GM18907 (cell line): ENCODE results near the gene EPHA6.

Source experiments
- ATAC-seq: cut with Tn5 transposase; IDR thresholded peaks from one replicate; pipeline ENCODE4 v1.9.1; 2021; ENCODE audit warnings: mild to moderate bottlenecking, moderate library complexity; ENCODE audit not compliant: unreplicated experiment

The EPHA6 gene

DNA sequence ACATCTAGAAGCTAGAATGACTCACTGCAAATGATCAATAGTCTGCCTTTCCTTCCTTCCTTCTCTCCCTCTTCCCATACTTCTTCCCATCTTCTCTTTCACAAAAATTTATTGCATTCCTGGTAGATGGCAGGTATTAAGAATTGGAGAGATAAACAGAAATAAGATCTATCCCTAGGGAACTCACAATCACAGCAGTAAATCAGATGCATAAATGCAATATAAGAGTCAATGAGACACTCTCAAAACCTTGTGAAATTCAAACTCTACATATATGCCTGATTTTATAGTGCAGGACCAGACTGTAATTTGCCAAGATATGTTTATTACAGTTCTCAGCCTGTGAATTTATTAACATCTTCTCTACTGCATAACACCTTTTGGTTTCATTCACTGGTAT is 871.9 kb downstream of the EPHA6 start:
- ATAC-seq, result no peak

DNA sequence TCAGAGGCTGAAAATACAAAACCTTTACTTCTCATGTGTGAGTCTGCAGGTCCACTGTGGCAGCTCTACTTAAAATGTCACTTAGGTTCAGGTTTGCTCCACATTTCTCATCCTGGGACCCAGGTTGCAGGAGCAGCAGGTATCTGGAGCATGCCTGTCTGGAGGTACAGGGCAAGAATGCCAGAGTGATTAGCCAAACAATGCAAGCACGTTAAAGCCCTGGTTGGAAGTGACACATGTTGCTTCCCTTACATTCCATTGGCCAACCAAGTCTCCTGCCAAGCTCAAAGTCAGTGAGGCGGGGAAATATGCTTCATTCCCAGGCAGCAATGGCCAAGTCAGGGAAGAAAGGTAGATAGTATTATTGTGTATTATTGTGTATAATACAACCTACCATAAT is 873.3 kb downstream of the EPHA6 start:
- ATAC-seq, result no peak

DNA sequence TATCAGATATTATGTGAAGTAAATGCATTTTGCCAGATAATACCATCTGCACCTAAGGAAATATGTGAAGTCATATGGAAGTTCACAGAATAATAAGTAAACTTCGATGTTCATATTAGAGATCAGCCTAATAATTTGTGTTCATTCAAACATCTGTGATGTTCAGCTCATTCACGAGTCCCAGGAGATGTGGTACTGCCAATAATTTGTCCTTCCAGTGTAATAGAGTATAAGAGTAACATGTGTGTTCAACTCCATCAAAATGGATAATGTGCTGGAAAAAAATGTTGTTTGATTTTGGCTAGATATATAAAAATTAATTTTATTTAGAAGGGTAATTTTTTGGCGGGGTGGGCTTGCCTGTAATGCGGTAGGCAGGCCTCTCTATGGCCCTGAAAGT is 874.7 kb downstream of the EPHA6 start:
- ATAC-seq, result no peak

DNA sequence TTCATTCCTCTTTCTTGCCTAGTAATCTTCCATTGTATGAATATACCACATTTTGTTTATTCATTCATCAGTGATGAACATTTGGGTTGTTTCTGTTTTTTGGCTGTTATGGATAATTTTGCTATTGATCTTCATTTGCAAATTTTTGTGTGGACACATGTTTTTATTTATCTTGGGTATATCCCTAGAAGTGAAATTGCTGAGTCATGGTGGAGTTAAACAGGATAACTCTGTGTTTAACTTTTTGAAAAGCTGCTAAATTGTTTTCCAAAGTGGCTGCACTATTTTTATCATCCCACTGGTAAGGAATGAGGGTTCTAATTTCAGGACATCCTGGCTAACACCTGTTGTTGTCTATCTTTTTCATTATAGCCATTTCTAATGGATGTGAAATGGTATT is 875.6 kb downstream of the EPHA6 start:
- no peak for ATAC-seq

DNA sequence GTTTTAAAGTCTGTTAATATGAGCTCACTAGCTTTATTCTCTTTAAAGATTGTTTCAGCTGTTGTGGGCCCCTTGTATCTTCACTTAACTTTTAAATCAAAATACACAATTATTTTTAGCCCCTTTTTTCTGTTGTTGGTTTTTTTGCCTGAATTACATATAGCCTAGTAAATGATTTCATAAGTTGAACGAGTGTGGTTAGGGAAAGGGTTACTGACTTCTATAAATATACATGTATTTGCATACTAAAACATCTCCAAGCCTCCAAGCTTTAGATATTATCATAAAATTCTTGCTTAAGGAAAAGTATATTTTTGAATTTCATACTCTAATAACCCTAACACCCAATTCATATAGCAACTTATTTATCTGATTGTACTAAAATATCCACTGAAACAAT is 877.0 kb downstream of the EPHA6 start:
- peak; percentile 85 for ATAC-seq

DNA sequence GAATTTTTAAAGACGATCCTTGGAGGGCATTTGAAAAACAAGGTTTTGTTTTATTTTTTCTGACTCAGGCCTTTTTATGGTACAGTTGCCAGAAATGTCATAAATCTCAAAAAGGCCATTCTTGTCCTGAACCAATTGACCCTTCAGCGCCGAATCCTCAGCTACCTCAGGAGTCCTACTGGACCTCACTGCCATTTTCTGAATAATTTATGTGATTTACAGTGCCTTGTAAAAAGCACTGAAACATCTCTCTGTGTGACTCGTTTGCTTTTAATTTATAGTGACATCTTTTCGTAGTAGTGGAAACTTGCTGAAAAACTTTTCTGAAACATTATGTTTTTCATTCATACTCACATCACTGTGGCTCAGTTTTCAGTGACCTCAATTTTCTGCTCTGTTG is 878.0 kb downstream of the EPHA6 start:
- ATAC-seq, result no peak

DNA sequence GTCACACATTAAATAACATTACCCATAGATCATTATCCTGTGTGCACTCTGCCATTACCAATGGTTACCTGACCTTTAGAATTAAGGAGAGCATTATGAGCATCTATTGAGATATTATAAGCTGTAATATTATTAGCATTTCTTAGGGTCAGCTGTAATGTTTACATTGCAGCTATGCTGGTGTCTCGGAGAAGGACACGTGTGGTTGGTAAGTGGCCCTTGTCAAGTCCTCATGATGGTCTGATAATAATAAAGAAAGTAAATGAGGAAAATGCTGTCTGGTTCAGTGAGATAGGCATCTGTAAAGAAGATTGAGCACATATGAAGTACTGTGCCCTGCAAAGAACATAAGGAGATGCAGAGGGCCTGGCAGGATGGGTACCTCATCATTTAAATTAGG is 878.4 kb downstream of the EPHA6 start:
- no peak for ATAC-seq

DNA sequence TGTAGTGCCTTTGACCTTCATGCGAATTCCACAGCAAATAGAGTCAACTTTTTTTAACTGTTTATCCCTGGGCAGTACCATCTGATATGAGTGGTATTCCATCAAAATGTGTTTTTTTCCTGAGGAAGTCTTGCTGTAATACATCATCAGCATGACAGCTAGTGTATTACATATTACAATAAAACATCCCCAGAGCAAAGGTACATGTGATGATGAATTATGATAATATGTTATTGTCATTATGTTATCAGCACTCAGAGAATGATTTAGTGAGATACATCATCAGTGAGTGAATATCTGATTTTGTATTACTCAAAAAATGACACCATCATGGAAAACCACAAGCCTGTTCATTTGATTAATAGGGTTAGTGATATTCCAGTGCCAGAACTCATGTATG is 880.5 kb downstream of the EPHA6 start:
- ATAC-seq, result no peak

DNA sequence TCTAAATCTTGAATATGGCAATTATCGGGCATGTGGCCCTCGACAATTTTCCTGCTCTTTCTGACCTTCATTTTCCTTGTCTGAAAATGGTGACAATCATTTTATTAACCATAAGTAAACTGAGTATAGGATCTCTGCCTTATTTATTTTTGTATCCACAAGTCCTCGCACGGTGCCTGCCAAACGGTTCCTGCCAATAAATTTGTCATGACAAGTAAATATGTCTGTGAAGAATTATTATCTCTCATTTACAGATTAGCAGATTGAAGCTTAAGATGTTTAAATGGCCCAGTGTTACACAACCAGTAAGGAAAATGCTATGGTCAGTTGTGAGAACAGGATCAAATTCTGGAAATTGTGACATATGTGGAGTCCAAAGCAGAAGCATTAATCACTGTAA is 884.3 kb downstream of the EPHA6 start:
- ATAC-seq, result no peak

DNA sequence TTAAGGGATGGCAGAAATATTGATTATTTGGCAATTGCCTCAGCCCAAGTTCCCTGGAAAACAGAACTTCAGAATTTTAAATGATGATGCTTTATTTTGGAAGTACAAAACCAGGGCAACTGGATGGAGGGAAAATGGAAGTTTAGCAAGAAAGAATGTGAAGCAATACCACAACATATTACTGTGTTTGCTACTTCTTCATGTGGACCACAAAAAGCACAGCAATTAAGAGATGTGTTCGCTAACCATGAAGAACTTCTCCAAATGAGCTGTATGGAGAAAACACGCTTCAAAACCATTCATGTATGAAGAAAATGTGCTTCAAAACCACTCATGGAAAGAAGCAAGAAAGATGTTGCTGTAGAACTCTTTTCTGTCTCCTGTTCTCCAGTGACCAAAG is 885.5 kb downstream of the EPHA6 start:
- ATAC-seq, result no peak

DNA sequence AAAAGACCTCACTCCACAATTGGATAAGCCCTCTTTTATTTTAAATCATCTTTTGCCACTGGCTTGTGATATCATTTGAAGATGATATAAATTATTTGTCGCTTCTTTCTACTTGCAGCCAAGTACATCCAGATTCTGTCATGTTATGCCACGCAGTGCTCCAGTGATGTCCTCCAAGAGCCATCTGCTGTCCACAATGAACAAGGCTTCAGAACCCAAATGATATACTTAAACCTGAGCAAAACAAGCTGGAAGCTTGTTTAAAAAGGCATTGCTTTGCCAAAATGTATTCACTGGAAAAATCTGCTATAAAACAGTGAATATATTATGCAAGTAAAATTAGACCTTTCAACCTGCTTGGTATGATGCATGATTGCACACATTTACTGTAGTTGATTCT is 891.4 kb downstream of the EPHA6 start:
- ATAC-seq, result no peak

DNA sequence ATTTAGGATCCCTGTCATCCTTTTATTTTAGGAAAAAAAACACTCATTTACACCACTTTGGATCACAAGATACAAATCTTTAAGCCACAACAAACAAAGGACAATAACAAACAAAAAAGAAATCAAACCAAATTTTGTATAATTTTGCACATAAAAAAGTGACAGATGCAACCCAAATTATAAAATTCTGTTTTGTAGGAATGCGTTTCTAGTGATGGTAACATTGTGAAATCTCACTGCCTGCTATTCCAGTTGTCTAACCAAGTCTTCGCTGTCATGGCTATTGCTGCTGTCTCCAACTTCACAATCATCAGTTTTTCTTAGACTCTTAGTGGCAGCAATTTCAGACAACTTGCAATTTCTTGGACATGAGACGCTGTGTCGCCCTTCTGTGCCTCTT is 891.8 kb downstream of the EPHA6 start:
- no peak for ATAC-seq

DNA sequence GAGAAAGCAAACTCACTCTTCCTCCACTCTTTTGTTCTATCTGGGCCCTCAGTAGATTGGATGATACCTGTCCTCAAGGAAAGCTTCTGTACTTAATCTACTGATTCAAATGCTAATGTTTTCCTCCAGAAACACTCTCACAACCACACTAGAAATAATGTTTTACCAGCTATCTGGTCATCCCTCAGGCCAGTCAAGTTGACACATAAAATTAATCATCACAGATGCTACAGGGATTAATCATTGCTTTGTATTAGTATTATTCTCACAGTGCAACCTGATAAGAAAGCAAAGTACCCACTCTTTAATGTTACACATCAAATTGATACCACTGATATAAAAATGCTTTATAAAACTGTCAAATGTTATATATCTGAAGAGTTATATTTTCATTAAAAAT is 897.3 kb downstream of the EPHA6 start:
- ATAC-seq, result no peak

DNA sequence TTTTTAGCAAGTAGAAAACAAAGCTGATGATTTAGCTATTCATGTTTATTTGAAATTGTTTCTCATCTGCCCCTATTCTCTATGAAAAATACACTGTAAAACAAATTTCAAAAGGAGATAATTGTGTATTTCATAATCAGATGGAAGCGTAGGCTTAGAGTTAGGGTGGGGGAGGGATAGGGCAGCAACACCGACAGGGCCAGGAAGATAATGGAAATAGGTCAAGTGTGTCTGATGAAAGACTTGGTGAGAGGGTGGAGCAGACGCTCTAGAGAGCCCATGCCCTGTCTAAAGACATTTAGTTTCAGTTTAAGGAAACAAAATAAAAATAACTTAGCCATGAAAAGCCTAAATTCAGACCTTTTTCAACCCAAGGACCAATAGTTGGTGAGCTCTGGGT is 898.5 kb downstream of the EPHA6 start:
- no peak for ATAC-seq

DNA sequence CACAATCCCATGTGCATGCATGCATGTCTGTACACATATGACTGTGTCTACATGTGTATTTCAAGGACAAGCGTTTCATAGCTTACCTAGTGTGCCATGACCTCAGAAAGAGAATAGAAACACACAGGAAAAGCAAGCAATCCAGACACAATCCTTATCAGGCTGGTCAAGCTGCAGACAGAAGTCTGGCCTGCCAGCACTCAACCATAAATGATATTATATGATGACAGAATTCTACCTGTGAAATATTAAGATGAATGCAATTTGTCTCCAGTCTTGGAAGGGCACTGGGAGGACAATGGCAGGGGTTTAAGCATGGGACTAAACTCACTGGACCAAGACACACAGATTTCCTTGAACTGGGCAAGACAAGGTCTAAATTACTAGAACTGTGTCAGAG is 899.2 kb downstream of the EPHA6 start:
- ATAC-seq, result no peak

DNA sequence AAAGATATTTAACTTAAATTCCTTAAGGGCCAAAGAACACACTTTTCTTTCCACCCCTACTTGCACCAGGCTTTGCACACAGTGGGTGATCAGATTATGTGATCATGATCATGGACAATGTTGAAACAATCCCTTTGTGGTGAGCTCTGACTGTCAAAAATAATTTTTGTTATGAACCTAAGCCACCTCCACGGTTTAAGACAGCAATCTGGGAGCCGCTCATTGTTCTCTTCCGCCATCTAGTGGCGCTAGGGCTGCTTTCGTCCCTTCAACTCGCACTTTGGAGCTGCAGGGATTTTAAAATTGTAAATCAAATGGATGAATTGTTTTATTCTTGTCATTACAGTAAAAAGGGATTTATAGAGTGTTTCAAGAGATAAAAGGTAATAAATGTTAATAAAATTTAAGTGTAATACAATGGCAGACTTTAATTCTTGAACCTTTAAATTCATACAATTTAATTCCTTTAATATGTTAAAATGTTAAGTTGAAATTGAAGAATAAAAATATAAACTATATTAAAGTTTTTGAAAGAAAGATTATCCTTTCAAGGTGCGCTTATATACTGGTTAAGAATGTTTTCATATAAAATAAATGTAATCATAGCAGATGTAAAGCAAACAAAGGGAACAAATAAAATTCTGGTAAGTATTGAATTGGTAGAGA is 904.9 kb downstream of the EPHA6 start:
- peak; percentile 97 for ATAC-seq

DNA sequence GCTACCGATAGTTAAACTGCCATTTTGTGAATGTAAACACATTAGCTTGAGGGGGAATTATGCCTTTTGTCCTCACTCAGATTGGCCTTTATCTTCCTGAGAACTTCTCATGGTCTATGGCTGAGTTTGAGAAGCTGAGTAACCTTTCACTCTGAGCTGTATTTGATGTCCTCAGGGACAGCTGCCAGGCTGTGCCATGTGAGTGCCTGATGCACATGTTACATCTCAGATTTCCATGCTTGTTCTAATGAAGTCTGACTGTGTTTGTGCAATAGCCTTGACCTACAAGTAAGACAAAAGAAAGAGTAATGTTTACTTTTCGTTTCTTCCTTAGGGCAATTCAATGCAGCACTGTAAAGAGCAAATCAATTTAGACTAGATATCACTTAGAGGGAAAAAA is 906.0 kb downstream of the EPHA6 start:
- no peak for ATAC-seq

DNA sequence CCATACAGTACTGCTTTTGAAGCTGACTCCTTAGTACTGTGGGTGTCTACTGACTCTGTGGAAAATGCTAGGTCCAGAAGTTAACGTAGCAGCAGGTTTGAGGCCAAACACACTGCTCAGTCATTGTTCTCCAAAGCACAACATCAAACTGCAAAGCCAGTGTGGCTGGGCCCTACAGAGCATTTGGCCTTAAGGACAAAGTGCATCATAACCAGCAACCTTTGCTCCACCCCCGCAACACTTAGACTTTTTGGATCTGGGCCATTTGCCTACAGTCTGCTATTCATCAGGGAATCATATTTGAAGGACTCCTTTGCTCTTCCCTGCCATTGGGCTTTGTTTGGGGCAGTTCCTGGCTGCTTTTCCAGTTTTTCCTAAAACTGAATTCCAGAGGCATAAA is 907.1 kb downstream of the EPHA6 start:
- no peak for ATAC-seq

DNA sequence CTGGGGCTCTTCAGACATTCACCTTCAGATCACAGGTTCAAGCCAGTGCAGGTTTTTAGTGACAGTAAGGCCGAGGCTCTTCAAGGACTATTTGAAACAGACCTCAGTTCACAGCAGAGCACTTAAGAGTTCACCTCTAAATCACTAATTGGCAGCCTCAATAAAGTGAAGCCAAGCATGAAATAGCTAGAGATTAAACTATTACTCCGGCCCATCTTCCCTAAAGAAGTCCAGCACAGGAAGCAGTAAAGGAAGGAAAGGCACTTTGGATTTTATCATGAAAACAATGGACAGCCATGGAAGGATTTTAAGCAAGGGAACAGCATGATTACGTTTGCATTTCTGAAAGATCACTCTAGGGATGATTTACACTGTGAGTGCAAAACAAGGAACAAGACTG is 922.5 kb downstream of the EPHA6 start:
- no peak for ATAC-seq

DNA sequence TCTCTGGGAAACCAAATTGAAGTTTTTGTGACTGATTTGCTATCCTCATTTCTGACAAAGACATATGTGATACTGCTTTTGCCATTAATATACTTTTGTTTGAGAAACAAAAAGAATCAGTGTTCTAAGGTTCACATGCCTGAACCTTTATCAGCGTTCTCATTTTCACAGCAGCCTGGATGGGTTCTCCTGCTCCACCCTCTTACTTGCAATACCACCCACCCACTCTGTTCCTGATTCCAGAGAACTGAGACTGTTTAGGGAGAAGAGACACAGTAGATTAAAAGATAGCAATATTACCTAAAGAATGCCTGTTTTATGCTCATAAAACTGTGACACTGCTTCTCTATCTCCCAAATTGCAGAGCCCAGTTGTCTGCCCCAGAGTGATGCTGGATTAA is 924.4 kb downstream of the EPHA6 start:
- ATAC-seq, result no peak

DNA sequence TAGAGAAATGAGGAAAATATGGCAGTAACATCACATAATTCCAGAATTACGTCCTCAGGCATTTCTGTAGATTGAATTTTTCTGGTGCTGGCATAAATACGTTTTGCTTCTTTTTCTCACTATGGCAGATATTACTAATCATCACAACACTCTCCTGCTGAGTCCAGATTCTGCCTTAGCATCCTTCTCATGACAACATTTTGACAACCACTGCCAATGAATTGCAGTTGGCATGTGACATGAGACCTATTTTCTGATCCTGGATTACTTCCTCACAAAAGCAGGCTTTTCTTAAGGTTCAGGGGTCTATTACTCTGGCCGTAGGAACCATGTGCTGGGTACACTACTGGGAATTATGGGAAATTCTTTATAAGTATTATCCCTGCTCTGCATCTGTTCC is 927.6 kb downstream of the EPHA6 start:
- ATAC-seq, result no peak

DNA sequence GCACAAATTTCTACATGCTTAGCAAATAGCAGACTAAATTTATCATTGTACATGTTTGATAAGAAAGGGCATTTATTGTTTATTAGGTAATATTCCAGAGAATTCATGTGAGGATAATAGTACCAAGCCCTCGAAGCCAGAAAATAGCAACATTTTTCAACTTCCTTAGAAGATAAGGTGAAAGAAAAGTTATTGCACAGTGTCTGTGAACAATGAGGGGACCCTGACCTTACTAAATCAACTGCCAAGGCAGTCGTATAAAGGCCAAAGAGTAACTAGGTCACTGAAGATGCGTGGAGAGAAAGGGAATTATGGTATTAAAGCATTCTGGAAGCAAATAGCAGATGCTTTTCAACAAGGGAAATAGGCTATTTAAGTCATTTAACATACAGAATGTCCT is 929.9 kb downstream of the EPHA6 start:
- no peak for ATAC-seq

DNA sequence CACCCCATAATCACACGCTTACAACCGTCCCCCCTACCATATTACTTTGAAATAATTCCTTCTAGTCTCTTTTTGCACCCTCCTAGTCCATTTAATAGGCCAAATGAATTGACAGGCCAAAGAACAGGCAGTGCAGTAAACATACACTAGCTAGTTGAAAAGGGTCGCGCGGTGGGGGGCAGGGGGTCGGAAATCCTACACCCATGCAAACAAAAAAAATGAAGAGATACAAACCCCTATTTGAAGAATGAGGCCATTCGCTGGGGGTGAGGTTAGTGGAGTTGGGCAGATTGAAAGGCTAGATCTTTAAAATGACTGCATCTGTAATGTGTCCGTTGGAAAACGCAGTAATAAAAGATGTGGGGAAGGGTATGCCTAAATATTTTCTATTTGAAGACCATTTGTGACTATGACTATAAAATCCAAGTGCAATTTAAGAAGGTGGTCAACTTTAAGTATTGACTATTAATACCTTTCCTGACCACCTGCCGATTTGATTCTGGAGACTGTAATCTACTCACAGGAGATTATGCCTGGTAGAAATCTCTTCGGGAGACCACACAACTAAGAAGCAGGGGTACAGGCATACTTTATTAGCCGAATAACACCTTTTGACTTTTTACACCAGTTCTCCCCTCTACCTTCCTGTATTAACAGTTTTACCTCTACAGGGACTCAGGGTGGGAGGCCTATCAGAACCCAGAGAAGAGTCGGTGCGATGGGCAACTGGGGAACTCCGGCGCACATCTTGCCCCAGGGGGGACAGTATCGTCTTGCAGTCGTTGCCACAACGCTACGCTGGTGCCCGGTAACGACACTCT is 949.4 kb downstream of the EPHA6 start:
- peak; percentile 1 for ATAC-seq
